Prostate gland (tissue), 2 donors: ENCODE measurements around the gene PNO1. TPM values are rescaled to one million over a fixed set of nuclear protein-coding genes. Genes with fewer than 3 reads are reported as not detected.

Source experiments
- DNase-seq: peaks from one replicate; pipeline ENCODE4 v3.0.0-alpha.2; 2019; ENCODE audit warnings: low spot score
- H3K27ac ChIP-seq, 2 donors: fragments of 200-600 bp; sonication (generic); 2 replicates each; pipeline ENCODE4 v1.5.1; 2017 to 2019
- H3K27me3 ChIP-seq: fragments of 200-600 bp; sonication (generic); replicated peaks from 2 replicates; pipeline ENCODE4 v1.5.1; 2019; ENCODE audit not compliant: insufficient read depth
- H3K36me3 ChIP-seq, 2 donors: fragments of 200-600 bp; sonication (generic); 1 replicate in 1 of 2; 2 replicates in 1 of 2; pipeline versions ENCODE4 v1.5.1 to v1.8.1; 2017 to 2019
- H3K4me1 ChIP-seq: fragments of 200-600 bp; sonication (generic); replicated peaks from 2 replicates; pipeline ENCODE4 v1.5.1; 2019
- H3K4me3 ChIP-seq, 2 donors: fragments of 200-600 bp; sonication (generic); 2 replicates each; pipeline ENCODE4 v1.5.1; 2017 to 2019
- H3K9me3 ChIP-seq: fragments of 200-600 bp; sonication (generic); 2 replicates; pipeline ENCODE4 v1.5.1; 2017
- CTCF ChIP-seq, 4 experiments: fragments of 200-600 bp in 2 of 4; fragments of 450-650 bp in 2 of 4; sonication (generic) in 2 of 4; IDR thresholded peaks; 1 replicate in 3 of 4; 2 replicates in 1 of 4; pipeline ENCODE4 v1.5.1; 2016 to 2019; ENCODE audit warnings: antibody characterized with exemption in 4 of 4, mild to moderate bottlenecking in 2 of 4, moderate library complexity in 2 of 4
- POLR2A ChIP-seq: fragments of 450-650 bp; IDR thresholded peaks from one replicate; pipeline ENCODE4 v1.6.1; 2016; ENCODE audit warnings: antibody characterized with exemption, mild to moderate bottlenecking
- POLR2AphosphoS5 ChIP-seq: sonication (generic); formaldehyde crosslinking; IDR thresholded peaks from one replicate; pipeline ENCODE4 v1.6.1; 2017; ENCODE audit warnings: antibody characterized with exemption
- WGBS: methylation state at CpG from one replicate; pipeline ENCODE4 v1.1.5; 2018; 5-methylcytosine and 5-hydroxymethylcytosine counted together
- intact Hi-C: fragments of 100-400 bp; cut with DNase I; formaldehyde crosslinking; loops from one replicate; pipeline ENCODE4 v1.14.2; 2022
- total RNA-seq, 2 donors: library from RNA; depleted of rRNA; stranded (reverse); fragments of >200 nt; gene quantifications; one replicate each; pipeline ENCODE4 v1.1.0, GENCODE V29; 2016

Gene PNO1
- total RNA-seq, 2 donors from 2014 or later: 10.1 to 20.2 TPM

DNA sequence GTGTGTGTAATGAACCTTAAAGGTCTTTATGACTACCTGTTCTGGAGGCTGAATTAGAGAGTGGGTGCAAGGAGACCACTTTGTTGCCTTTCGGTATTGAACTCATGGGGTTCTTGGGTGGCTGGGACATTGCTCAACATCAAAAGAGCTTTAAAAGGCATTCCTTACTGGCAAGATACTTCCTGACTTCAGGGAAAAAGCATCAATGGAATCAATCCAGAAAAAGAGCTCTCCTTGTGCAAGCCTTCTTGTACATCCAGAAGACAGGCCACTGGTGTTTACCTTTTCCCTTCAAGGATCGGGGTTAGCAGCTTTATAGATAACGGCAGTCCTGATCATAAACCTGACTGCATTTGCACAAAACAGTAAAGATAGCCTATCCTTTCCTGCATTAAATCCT, 9.5 kb downstream of the PNO1 start:
- intact Hi-C loops: no loop called here
- WGBS: 42% methylated on average over 3 of the region's 3 CpGs
- Histone ChIP-seq H3K4me3 (no peak overlapping the region), H3K36me3 (no peaks in the 10 kb centered on the region), H3K4me1 (no peaks in the 10 kb centered on the region), H3K9me3 (no peaks in the 10 kb centered on the region), H3K27ac (no peak overlapping the region), H3K27me3 (no peaks in the 10 kb centered on the region)
- TF ChIP-seq POLR2AphosphoS5 (peak; percentile 9), CTCF (IDR thresholded peaks at IDR 0.05) (no peak)
- DNase-seq: no peak

GRCh38 chr2:68169308-68169707, 11.6 kb downstream of the PNO1 start:
- Histone ChIP-seq H3K4me3 (no peak overlapping the region), H3K9me3 (no peaks in the 10 kb centered on the region), H3K4me1 (no peaks in the 10 kb centered on the region), H3K36me3 (no peaks in the 10 kb centered on the region), H3K27me3 (no peaks in the 10 kb centered on the region), H3K27ac (no peak overlapping the region)
- TF ChIP-seq POLR2AphosphoS5 (no peak), POLR2A (no peak), CTCF (IDR thresholded peaks at IDR 0.05) (no peak)
- WGBS: 94% methylated on average over 4 of the region's 4 CpGs
- intact Hi-C loops: no loop called here
- DNase-seq: no peak

- Histone ChIP-seq H3K27ac (no peak overlapping the region), H3K27me3 (no peaks in the 10 kb centered on the region), H3K4me3 (no peak overlapping the region), H3K36me3 (no peaks in the 10 kb centered on the region), H3K4me1 (no peaks in the 10 kb centered on the region), H3K9me3 (no peaks in the 10 kb centered on the region)
- 97% methylated on average over 7 of the region's 7 CpGs for WGBS
- no peak for DNase-seq
- intact Hi-C loops: no loop called here
- no peak for TF ChIP-seq CTCF (IDR thresholded peaks at IDR 0.05)
- TF ChIP-seq POLR2A: no peak
- TF ChIP-seq POLR2AphosphoS5: no peak
Observed at GRCh38 chr2:68171146-68171545, 13.5 kb downstream of the PNO1 start.

DNA sequence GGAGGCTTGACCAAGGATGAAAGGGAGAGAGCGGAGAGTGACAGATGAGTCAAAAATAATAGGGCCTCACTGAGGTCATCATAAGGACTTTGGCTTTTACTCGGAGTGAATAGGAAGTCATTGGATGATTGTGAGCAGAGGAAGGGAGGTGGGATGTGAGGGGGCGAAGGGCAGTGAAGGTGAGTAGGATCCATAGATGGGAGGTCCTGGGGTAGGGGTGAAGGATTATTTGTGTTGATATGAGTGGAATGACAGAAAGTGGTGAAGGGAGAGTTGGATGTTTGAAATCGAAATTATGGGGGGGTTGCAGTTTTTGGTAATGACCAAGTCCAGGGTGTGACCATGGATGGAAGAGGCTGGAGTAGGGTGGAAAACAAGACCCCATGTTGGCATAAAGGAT, 14.0 kb downstream of the PNO1 start:
- DNase-seq: no peak
- TF ChIP-seq CTCF (IDR thresholded peaks at IDR 0.05): no peak
- Histone ChIP-seq H3K36me3 (no peaks in the 10 kb centered on the region), H3K4me1 (no peaks in the 10 kb centered on the region), H3K27ac (no peak overlapping the region), H3K27me3 (no peaks in the 10 kb centered on the region), H3K4me3 (no peak overlapping the region), H3K9me3 (no peaks in the 10 kb centered on the region)
- intact Hi-C loops: no loop called here
- WGBS: 95% methylated on average over 3 of the region's 4 CpGs

- Histone ChIP-seq H3K9me3 (no peaks in the 10 kb centered on the region), H3K36me3 (no peaks in the 10 kb centered on the region), H3K27me3 (no peaks in the 10 kb centered on the region), H3K4me1 (no peaks in the 10 kb centered on the region), H3K4me3 (no peak overlapping the region), H3K27ac (no peak overlapping the region)
- DNase-seq: no peak
- intact Hi-C loops: no loop called here
- TF ChIP-seq CTCF (IDR thresholded peaks at IDR 0.05) (no peak), POLR2AphosphoS5 (no peak)
- 35% methylated on average over 2 of the region's 2 CpGs for WGBS
Observed at GRCh38 chr2:68172521-68172920, 14.8 kb downstream of the PNO1 start.
